Mesenchymal stem cell (in vitro differentiated cells and primary cell): Measurements from ENCODE around the gene NFE2L3.

ENCODE experiments used
- DNase-seq: peaks from one replicate; pipeline ENCODE4 v3.0.0-alpha.2; 2013
- H2AFZ ChIP-seq: one replicate; pipeline ENCODE4 v1.6.1; 2013; ENCODE audit warnings: low read depth, mild to moderate bottlenecking, control low read depth, inconsistent platforms, low read length, moderate library complexity
- H2AK5ac ChIP-seq: 2 replicates; pipeline ENCODE4 v1.6.1; 2013; ENCODE audit warnings: low read length, moderate library complexity, mild to moderate bottlenecking, inconsistent platforms; ENCODE audit not compliant: severe bottlenecking
- H2BK120ac ChIP-seq: one replicate; pipeline ENCODE4 v1.6.1; 2013; ENCODE audit warnings: low read depth, mild to moderate bottlenecking, inconsistent platforms, low read length, moderate library complexity
- H2BK12ac ChIP-seq, 2 experiments: one replicate each; pipeline ENCODE4 v1.6.1; 2013; ENCODE audit warnings: inconsistent platforms in 2 of 2, low read length in 2 of 2, mild to moderate bottlenecking in 2 of 2, moderate library complexity in 2 of 2, control low read depth in 1 of 2
- H2BK15ac ChIP-seq: one replicate; pipeline ENCODE4 v1.6.1; 2013; ENCODE audit warnings: mild to moderate bottlenecking, low read depth, inconsistent platforms; ENCODE audit not compliant: poor library complexity, severe bottlenecking
- H2BK5ac ChIP-seq: 2 replicates; pipeline ENCODE4 v1.6.1; 2013; ENCODE audit warnings: low read depth, mild to moderate bottlenecking, low read length, control low read depth, inconsistent platforms; ENCODE audit not compliant: poor library complexity, severe bottlenecking
- H3K14ac ChIP-seq, 2 experiments: one replicate each; pipeline ENCODE4 v1.6.1; 2013; ENCODE audit warnings: inconsistent platforms in 2 of 2, low read length in 2 of 2, control low read depth in 1 of 2, mild to moderate bottlenecking in 1 of 2, moderate library complexity in 1 of 2
- H3K18ac ChIP-seq, 2 experiments: one replicate each; pipeline ENCODE4 v1.6.1; 2013; ENCODE audit warnings: inconsistent platforms in 2 of 2, low read length in 2 of 2, control low read depth in 1 of 2, low read depth in 1 of 2, mild to moderate bottlenecking in 1 of 2
- H3K23ac ChIP-seq, 2 experiments: one replicate each; pipeline ENCODE4 v1.6.1; 2013; ENCODE audit warnings: inconsistent platforms in 2 of 2, low read length in 2 of 2, mild to moderate bottlenecking in 2 of 2, moderate library complexity in 2 of 2, control low read depth in 1 of 2
- H3K27ac ChIP-seq: 2 replicates; pipeline ENCODE4 v1.5.1; 2013; ENCODE audit warnings: mild to moderate bottlenecking, moderate library complexity, low read length, control low read depth, inconsistent platforms; ENCODE audit not compliant: poor library complexity, severe bottlenecking
- H3K27me3 ChIP-seq, 2 experiments: 2 replicates each; pipeline versions ENCODE4 v1.6.1 to v1.7.0; 2013; ENCODE audit warnings: low read length in 2 of 2, mild to moderate bottlenecking in 2 of 2, moderate library complexity in 2 of 2, control low read depth in 1 of 2, inconsistent platforms in 1 of 2; ENCODE audit not compliant: control insufficient read depth in 1 of 2, insufficient read depth in 1 of 2
- H3K36me3 ChIP-seq, 2 experiments: 2 replicates each; pipeline versions ENCODE4 v1.6.1 to v1.7.0; 2013; ENCODE audit warnings: low read length in 2 of 2, control low read depth in 1 of 2, inconsistent platforms in 1 of 2, low read depth in 1 of 2, mild to moderate bottlenecking in 1 of 2; ENCODE audit not compliant: insufficient read depth in 2 of 2, control insufficient read depth in 1 of 2
- H3K4ac ChIP-seq, 2 experiments: one replicate each; pipeline ENCODE4 v1.6.1; 2013; ENCODE audit warnings: inconsistent platforms in 2 of 2, low read length in 2 of 2, mild to moderate bottlenecking in 2 of 2, moderate library complexity in 2 of 2, control low read depth in 1 of 2, low read depth in 1 of 2
- H3K4me1 ChIP-seq: 2 replicates; pipeline ENCODE4 v1.6.1; 2013; ENCODE audit warnings: low read depth, low read length, control low read depth; ENCODE audit not compliant: control insufficient read depth, insufficient read depth
- H3K4me2 ChIP-seq: 2 replicates; pipeline ENCODE4 v1.6.1; 2013; ENCODE audit warnings: low read length, mild to moderate bottlenecking, inconsistent platforms; ENCODE audit not compliant: poor library complexity, severe bottlenecking
- H3K4me3 ChIP-seq, 2 experiments: 2 replicates each; pipeline versions ENCODE4 v1.5.1 to v1.7.0; 2013; ENCODE audit warnings: low read length in 2 of 2, mild to moderate bottlenecking in 2 of 2, control low read depth in 1 of 2, low read depth in 1 of 2; ENCODE audit not compliant: insufficient read depth in 1 of 2
- H3K79me1 ChIP-seq: replicated peaks from 2 replicates; pipeline ENCODE4 v1.6.1; 2013; ENCODE audit warnings: mild to moderate bottlenecking, control low read depth, low read length, inconsistent platforms; ENCODE audit not compliant: poor library complexity, severe bottlenecking
- H3K9ac ChIP-seq: 2 replicates; pipeline ENCODE4 v1.7.0; 2013; ENCODE audit warnings: mild to moderate bottlenecking, low read length, moderate library complexity
- H3K9me3 ChIP-seq: 2 replicates; pipeline ENCODE4 v1.7.0; 2013; ENCODE audit warnings: mild to moderate bottlenecking, low read length; ENCODE audit not compliant: control insufficient read depth
- H4K8ac ChIP-seq: one replicate; pipeline ENCODE4 v1.6.1; 2013; ENCODE audit warnings: inconsistent platforms, mild to moderate bottlenecking, low read length, moderate library complexity
- H4K91ac ChIP-seq: one replicate; pipeline ENCODE4 v1.6.1; 2013; ENCODE audit warnings: mild to moderate bottlenecking, low read length, inconsistent platforms
- WGBS: methylation state at CpG from one replicate; pipeline ENCODE4 v1.1.7; 2013; ENCODE audit warnings: mixed read lengths; 5-methylcytosine and 5-hydroxymethylcytosine counted together

Gene NFE2L3

GRCh38 chr7:26200444-26201246 lies 48.6 kb downstream of the NFE2L3 start, which contains the start of gene HNRNPA2B1:
Gene HNRNPA2B1 (minus strand): TSS chr7:26200746. CDS start chr7:26200577, 169 bp downstream.
- peaks cover 0 to 48% of the 10 kb centered on the region in 2 experiments for H3K36me3 ChIP-seq
- H4K91ac ChIP-seq, result peak within 1 kb of the TSS; percentile 89
- peak within 1 kb of the TSS; percentile 95 for H2BK5ac ChIP-seq
- no peaks in the 10 kb centered on the region for H3K79me1 ChIP-seq
- peak within 1 kb of the TSS; percentile 54 to 100 for H3K23ac ChIP-seq
- peak within 1 kb of the TSS; percentile 86 to 96 for H3K14ac ChIP-seq
- peak within 1 kb of the TSS; percentile 100 for H3K27ac ChIP-seq
- H2BK12ac ChIP-seq, result peak within 1 kb of the TSS; percentile 28 to 91
- H3K4me2 ChIP-seq, result peak within 1 kb of the TSS; percentile 92
- WGBS, result under 1% methylated on average over 71 of the region's 71 CpGs
- H3K9ac ChIP-seq, result peak within 1 kb of the TSS; percentile 100
- H3K4ac ChIP-seq, result peak within 1 kb of the TSS; percentile 68 to 90
- H3K4me3 ChIP-seq, result peak within 1 kb of the TSS; percentile 93 to 100
- H2BK15ac ChIP-seq, result peak within 1 kb of the TSS; percentile 93
- H3K4me1 ChIP-seq, result peaks cover 2% of the 10 kb centered on the region
- no peaks in the 10 kb centered on the region for H3K9me3 ChIP-seq
- DNase-seq, result peak; percentile 97
- peak within 1 kb of the TSS; percentile 89 for H4K8ac ChIP-seq
- H2AFZ ChIP-seq, result no peak within 1 kb of the TSS
- H2BK120ac ChIP-seq, result peak within 1 kb of the TSS; percentile 64
- H2AK5ac ChIP-seq, result peak within 1 kb of the TSS; percentile 70
- H3K27me3 ChIP-seq, result no peaks in the 10 kb centered on the region
- peak within 1 kb of the TSS; percentile 93 to 100 for H3K18ac ChIP-seq

GRCh38 chr7:26201247-26202018 lies 49.4 kb downstream of the NFE2L3 start, which contains the start of gene CBX3:
Gene CBX3 (plus strand): TSS chr7:26201745. CDS start chr7:26202999, 1,254 bp downstream.
- Histone ChIP-seq H2BK120ac (peak within 1 kb of the TSS; percentile 98), H2AK5ac (peak within 1 kb of the TSS; percentile 64), H4K8ac (peak within 1 kb of the TSS; percentile 89), H2BK5ac (peak within 1 kb of the TSS; percentile 95), H3K27ac (peak within 1 kb of the TSS; percentile 100), H3K9me3 (no peaks in the 10 kb centered on the region), H3K18ac (peak within 1 kb of the TSS; percentile 99 to 100), H3K23ac (peak within 1 kb of the TSS in 1 of 2 experiments; percentile 98), H3K14ac (peak within 1 kb of the TSS; percentile 76 to 91), H2BK12ac (peak within 1 kb of the TSS; percentile 28 to 91), H3K9ac (peak within 1 kb of the TSS; percentile 100), H4K91ac (peak within 1 kb of the TSS; percentile 98), H3K27me3 (no peaks in the 10 kb centered on the region), H3K36me3 (peaks cover 0 to 48% of the 10 kb centered on the region in 2 experiments), H2AFZ (no peak within 1 kb of the TSS), H3K79me1 (no peaks in the 10 kb centered on the region), H3K4me3 (peak within 1 kb of the TSS; percentile 93 to 100), H3K4me2 (peak within 1 kb of the TSS; percentile 92), H2BK15ac (peak within 1 kb of the TSS; percentile 93), H3K4ac (peak within 1 kb of the TSS; percentile 99 to 100), H3K4me1 (peaks cover 3% of the 10 kb centered on the region)
- 1% methylated on average over 59 of the region's 86 CpGs for WGBS
- peak; percentile 92 for DNase-seq

- Histone ChIP-seq H4K8ac (peak overlapping the region; percentile 87), H2BK120ac (peak overlapping the region; percentile 98), H3K4me2 (peak overlapping the region; percentile 70), H4K91ac (peak overlapping the region; percentile 98), H2BK5ac (peak overlapping the region; percentile 95), H2AK5ac (peak overlapping the region; percentile 64), H3K27ac (peak overlapping the region; percentile 96), H3K23ac (peak overlapping the region in 1 of 2 experiments; percentile 98), H3K4me1 (peaks cover 3% of the 10 kb centered on the region), H3K9me3 (no peaks in the 10 kb centered on the region), H2BK15ac (peak overlapping the region; percentile 90), H3K9ac (peak overlapping the region; percentile 100), H3K79me1 (no peaks in the 10 kb centered on the region), H3K18ac (peak overlapping the region; percentile 99 to 100), H2AFZ (no peak overlapping the region), H3K36me3 (peaks cover under 1 to 48% of the 10 kb centered on the region in 2 experiments), H3K4ac (peak overlapping the region; percentile 99 to 100), H2BK12ac (peak overlapping the region in 1 of 2 experiments; percentile 51), H3K27me3 (no peaks in the 10 kb centered on the region), H3K4me3 (peak overlapping the region; percentile 81 to 87), H3K14ac (peak overlapping the region; percentile 76 to 91)
- DNase-seq, result no peak
- under 1% methylated on average over 47 of the region's 68 CpGs for WGBS
Measured at GRCh38 chr7:26202019-26202990, 50.3 kb downstream of the NFE2L3 start.
